GM18868 (cell line): ENCODE data around the gene BLNK.
"Not testable (repeated sequence)": the region's sequence is repeated elsewhere in the genome, so short reads cannot be mapped to it uniquely, and the experiment has no call there.

Experiments used
- ATAC-seq: cut with Tn5 transposase; IDR thresholded peaks from one replicate; pipeline ENCODE4 v1.9.1; 2021; ENCODE audit warnings: mild to moderate bottlenecking, moderate library complexity; ENCODE audit not compliant: unreplicated experiment

The BLNK gene

GRCh38 chr10:96271016-96271815 lies at the start of gene BLNK:
Gene BLNK (minus strand): TSS chr10:96271569. CDS start chr10:96271398, 171 bp downstream.
- peak; percentile 76 for ATAC-seq

DNA sequence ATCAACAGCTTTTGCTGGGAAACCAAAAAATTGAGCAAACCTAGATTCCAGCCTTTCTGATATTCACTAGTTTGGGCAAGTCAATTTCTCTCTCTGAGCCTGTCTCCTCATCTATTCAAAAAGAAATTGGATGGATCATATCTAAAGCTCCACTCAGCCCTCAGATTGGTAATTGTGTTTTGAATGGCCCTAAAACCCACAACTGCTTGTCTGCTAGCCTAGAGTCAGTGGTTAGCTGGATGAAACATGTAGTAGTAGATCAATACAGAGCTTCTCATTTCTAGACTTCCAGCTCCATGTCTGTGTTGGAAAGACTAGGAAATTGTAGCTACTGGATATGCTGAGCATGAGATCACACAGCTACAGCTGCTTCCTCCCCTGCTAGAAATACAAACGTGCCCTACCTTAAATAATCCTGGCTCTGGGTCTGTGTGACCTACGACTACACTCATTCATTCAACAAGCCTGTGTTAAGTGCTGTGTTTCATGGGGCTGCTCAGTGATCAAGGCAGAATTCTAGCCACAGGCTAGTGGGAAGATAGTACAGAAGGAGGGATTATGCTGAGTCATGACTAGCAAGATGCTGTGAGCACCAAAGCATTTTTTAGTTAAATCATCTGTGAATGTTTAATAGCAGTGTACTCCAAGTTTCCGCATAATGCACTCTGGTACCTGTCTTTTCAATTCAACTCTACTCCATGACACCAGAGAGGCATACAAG lies 48.5 kb upstream of the BLNK start:
- no peak for ATAC-seq

GRCh38 chr10:96317067-96317833 lies 45.9 kb upstream of the BLNK start:
- ATAC-seq, result no peak

GRCh38 chr10:96313344-96313743 lies 42.0 kb upstream of the BLNK start:
- no peak for ATAC-seq

- ATAC-seq, result no peak
Measured at GRCh38 chr10:96311180-96311715, 39.9 kb upstream of the BLNK start.

DNA sequence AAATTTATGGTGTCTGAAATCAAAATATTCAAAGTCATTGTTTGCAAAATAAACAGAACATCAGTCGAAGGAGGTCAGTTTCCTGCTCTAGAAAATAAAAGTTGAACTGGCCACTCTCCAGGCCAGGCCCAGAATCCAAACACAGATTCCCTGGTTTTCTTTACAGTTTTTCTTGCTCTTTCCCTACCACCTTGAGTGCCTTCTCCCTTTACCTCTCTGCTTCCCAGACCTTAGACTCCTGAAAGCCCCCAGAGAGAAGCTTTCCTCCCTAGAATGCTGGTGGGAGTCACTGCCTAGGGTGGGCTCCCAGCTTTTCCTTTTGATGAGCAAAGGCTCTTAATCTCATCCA lies 38.9 kb upstream of the BLNK start:
- ATAC-seq, result no peak

DNA sequence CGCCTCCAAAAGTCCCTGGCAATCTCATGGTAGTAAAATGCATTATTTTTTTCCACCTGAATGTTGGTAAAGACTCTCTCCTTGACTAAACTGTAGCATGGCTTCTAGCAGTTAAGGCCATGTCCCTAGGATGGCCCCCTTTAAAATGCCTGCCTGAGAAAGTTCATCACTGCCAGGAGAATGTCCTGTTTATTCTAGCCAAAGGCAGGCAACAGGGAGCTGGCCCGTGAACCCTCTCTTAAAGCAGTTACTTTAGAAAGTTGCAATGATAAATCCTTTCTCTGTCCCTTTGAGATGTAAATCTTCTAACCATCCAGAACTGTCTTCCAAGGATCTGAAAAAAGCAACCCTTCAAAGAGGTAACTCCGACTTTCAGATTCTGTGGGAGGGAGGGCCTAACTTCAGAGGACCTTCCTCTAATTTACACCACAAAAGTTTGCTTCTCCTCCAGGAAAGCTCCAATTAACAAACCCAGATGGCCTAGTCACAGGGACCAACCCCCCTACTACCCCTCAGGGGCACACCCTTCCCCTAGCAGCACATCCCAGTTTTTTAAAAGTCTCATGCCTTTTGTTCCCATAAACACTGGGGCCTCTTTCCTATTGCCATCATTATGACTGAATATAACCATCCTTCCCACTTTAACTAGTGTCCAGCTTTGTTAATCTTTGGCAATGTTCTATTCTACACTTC lies 38.4 kb upstream of the BLNK start:
- no peak for ATAC-seq

GRCh38 chr10:96308854-96309253 lies 37.5 kb upstream of the BLNK start:
- ATAC-seq, result not testable (repeated sequence)

DNA sequence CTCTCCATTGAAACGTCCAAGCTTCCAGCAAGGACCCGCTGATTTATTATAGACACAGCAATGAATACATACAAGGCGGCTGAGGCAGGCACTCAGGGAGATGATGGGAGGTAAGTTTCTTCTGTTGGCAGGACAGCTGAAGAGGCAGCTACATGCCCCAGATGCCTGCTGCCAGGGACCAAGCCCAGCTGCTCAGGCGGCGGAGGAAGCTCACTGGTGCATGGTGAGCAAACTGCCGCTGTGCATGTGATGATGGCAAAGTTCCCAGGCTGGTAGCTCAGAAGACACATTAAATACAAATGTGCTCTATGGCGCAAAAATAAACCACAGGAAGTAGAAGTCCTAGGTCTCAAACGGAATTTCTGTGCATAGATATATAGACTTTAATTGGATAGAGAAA lies 35.1 kb upstream of the BLNK start:
- ATAC-seq, result peak; percentile 84

DNA sequence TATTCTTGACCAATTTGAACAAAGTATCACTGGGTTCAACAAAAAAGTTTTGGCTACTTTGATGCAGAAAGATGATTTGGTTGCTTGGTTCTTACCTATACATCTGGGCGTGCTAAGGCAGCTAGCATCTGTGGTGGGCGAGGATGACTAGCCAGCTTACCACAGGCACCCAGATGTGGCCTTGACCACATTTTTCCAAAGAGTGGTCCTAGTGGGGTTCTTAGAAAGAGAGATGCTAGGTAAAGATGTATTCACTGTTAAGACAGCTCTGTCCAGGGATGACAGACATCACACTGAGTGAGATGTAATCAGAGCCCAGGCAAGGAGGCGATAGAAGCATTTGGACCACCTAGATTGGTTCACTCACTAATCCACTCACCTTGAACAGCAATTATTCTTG lies 33.6 kb upstream of the BLNK start:
- ATAC-seq, result no peak

GRCh38 chr10:96304230-96304629 lies 32.9 kb upstream of the BLNK start, which contains the start of gene DNTT:
Gene DNTT (plus strand): TSS chr10:96304434. CDS start chr10:96304498, 64 bp downstream.
- no peak for ATAC-seq

GRCh38 chr10:96301616-96302015 lies 30.2 kb upstream of the BLNK start:
- ATAC-seq, result no peak

- ATAC-seq, result no peak
Measured at GRCh38 chr10:96299383-96299782, 28.0 kb upstream of the BLNK start.

GRCh38 chr10:96298362-96298761 lies 27.0 kb upstream of the BLNK start:
- no peak for ATAC-seq

DNA sequence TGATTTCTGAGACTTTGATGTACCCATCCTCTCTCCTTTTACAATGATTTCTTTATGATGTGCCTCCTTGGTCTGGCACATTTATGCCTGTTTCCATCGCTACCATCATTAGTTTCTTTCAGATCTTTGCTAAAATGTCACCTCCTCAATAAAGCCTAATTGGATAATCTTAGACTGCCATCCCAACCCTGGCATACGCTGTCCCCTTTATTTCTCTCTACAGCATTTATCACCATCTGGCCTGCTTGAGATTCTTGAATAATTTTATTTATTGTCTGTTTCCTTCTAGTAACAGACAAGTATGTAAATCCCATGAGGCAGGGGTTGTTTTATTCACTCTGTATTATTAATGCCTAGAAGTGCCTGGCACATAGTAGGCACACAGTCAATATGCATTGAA lies 26.1 kb upstream of the BLNK start:
- no peak for ATAC-seq

DNA sequence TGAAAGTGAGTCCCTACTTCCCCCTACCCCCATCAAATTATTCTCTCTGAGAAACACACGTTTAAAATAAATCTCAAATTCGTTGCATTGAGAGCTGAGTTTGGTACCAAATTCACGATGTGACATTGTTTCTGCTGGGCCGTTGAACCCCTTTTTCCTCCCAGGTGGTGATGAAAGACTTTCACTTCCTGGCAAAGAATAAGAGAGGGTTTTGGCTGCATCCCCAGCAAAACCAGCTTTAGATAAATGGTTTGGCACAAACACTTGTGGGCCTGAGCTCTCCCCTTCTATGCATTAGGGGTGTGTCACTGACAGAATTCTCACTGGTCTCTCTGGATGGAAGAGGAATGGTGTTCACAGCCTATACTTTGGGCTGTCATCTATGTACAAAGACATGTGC lies 24.1 kb upstream of the BLNK start:
- no peak for ATAC-seq

DNA sequence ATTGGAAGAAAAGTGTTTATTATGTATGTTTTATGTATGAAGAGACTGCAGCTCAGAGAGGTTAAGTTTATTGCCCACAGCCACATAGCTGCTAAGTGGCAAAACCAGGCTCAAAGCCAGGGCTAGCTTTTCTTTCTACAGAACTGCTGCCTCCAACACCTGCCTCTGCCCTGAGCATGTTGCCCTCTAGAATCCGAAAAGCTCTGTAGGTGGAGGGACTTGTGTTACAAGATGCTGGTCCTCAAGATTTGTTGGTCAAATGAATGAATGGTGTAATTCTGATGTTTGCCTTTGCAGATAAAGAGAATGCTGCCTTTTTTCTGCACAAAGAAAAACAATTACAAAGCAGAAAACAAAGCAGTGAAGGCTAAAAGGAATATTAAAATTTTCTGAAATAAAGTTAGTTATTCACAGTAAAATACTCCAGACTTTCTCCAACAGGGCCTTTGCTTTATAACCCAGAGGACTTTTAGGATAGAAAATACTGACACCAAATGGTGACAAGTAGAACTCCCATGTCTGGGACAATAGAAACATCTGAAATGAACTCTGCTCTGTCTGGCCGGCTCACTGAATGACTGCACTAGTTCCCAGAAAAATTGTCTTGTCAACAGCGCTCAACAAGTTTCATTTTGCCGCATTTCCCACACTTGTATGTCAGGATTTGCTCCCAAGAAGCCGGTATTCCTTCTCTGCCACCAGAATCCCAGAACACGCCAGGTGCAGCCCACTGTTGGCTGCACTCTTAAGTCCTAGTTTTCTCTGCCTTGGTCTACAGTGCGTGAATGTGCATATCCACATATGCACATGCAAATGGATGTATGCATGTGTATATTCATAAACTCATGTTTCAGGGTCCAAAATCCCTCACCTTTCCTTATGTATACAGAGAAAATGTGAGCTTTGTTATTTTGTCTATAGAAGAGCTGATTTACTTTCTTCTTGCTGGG lies 21.9 kb upstream of the BLNK start:
- no peak for ATAC-seq

DNA sequence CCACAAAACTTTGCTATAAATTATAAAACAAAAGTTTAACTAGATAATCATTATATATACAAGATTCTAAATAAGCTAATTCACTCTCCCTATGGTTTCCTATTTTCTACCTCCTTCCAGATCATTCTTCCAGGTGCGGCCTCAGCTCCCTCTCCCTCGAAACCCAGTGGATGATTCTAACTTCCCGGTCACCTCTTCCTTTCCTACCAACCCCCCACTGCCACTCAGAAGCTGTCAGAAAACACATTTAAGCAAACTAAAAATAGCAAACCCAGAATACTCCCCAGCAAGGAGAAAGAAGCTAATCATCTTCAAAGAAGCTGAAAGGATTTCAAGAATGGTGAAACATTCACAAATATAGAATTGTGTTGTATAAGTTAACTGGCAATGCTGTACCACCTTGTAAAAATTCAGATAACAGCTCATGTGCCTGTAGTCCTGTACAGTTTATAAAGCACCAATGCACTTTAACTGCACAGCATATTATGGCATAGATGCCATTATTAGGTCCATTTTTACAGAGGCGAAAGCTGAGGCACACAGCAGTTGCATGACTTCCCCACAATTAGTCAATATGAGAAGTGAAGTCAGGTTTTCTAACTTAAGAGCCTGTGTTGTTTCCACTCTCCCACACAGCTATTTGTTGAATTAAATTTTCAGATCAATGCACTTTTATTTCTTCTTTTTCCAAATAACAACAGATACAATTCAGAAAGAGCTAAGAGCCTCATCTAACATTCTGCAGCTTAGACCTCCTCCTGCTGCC lies 19.2 kb upstream of the BLNK start:
- no peak for ATAC-seq
